Mucosa of descending colon (tissue), 3 donors: ENCODE measurements around the gene DUXB. TPM values are rescaled to one million over a fixed set of nuclear protein-coding genes. Genes with fewer than 3 reads are reported as not detected.

Experiments used
- ATAC-seq: fragments of 200-7000 bp; cut with Tn5 transposase; one replicate; pipeline ENCODE4 v1.9.1; 2020; ENCODE audit warnings: mild to moderate bottlenecking, moderate library complexity
- DNase-seq, 3 donors: peaks; one replicate each; pipeline ENCODE4 v3.0.0-alpha.2; 2020
- H3K36me3 ChIP-seq: fragments of 200-600 bp; one replicate; pipeline ENCODE4 v1.8.0; 2021; ENCODE audit warnings: low read depth, mild to moderate bottlenecking
- H3K4me1 ChIP-seq: fragments of 200-600 bp; one replicate; pipeline ENCODE4 v1.8.0; 2021; ENCODE audit warnings: low read depth, mild to moderate bottlenecking
- H3K4me3 ChIP-seq: fragments of 200-600 bp; one replicate; pipeline ENCODE4 v1.8.0; 2021; ENCODE audit warnings: mild to moderate bottlenecking
- H3K9me3 ChIP-seq: fragments of 200-600 bp; one replicate; pipeline ENCODE4 v1.8.0; 2021; ENCODE audit warnings: mild to moderate bottlenecking
- CTCF ChIP-seq: fragments of 200-600 bp; IDR thresholded peaks from one replicate; pipeline ENCODE4 v1.8.0; 2022; ENCODE audit warnings: antibody characterized with exemption, mild to moderate bottlenecking
- intact Hi-C, 2 donors: fragments of 100-400 bp; cut with DNase I in 1 of 2; cut with micrococcal nuclease in 1 of 2; formaldehyde crosslinking; loops; one replicate each; pipeline versions ENCODE4 v1.11.0 to v1.11.1; 2022; cut with DNase I, micrococcal nuclease
- total RNA-seq, 3 donors: library from RNA; stranded (reverse); fragmentation: NEBNext Ultra II Directional in 2 of 3; extraction: Animal tissue kit (Norgen Biotek cat#: 25700) in 2 of 3; gene quantifications; one replicate each; pipeline versions ENCODE4 v1.2.1 to v1.2.4, GENCODE V29; 2021 to 2023
- donor health status: DM: no; HTN: no; CAD: no; lungs with moderate emphysema.
- donor health status: DM: no; HTN: no; CAD: no.
- donor health status: DM: no; HTN: yes; CAD: no.

Gene DUXB
- total RNA-seq, 3 donors from 2014 or later, result not detected

DNA sequence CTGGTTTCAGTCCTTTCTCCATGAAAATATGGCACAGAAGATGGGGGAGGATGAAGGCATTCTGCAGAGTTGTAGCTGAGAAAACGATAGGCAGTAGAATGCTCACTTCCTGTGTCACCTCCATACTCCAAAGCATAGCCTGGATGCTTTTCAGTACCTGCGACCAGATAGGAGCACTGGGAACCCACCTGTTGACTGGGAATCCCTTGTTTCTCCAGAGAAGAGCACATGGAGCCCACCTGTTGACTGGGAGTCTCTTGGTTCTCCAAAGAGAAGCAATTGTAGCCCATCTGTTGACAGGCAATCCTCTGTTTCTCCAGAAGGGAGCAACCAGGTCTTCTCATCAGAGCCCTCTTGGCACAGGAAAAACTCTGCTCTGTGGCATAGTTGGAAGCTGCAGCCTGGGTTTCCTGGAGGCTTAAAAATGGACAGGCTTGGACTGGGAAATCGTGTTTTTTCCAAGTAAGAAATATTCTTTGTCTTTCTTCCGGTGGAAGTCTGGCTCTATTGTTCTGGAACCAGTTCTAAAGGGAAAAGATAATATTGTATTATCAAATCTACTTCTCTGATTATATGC lies 40.4 kb downstream of the DUXB start:
- DNase-seq (no peak), ATAC-seq (no peak)
- intact Hi-C loops, result no loop called here
- no peak for TF ChIP-seq CTCF
- Histone ChIP-seq H3K36me3 (peaks cover 14% of the 10 kb centered on the region), H3K4me1 (no peaks in the 10 kb centered on the region), H3K9me3 (no peaks in the 10 kb centered on the region), H3K4me3 (no peak overlapping the region)

- no peaks in the 10 kb centered on the region for H3K4me1 ChIP-seq
- no peak for TF ChIP-seq CTCF
- no peak for DNase-seq
- ATAC-seq, result no peak
- H3K9me3 ChIP-seq, result no peaks in the 10 kb centered on the region
- intact Hi-C loops, result no loop called here
- peaks cover 14% of the 10 kb centered on the region for H3K36me3 ChIP-seq
- no peak overlapping the region for H3K4me3 ChIP-seq
Measured at GRCh38 chr16:75660321-75660720, 40.9 kb downstream of the DUXB start.

GRCh38 chr16:75658175-75658574 lies 43.1 kb downstream of the DUXB start:
- no peak for TF ChIP-seq CTCF
- Histone ChIP-seq H3K4me1 (no peaks in the 10 kb centered on the region), H3K36me3 (peaks cover 26% of the 10 kb centered on the region), H3K9me3 (no peaks in the 10 kb centered on the region), H3K4me3 (no peak overlapping the region)
- no peak for ATAC-seq
- DNase-seq, result no peak
- intact Hi-C loops, result loop anchor here in 1 of 2 donors (10.0 kb wide), 1 partner anchor 97 kb away; no protein-coding TSS in a partner anchor

- no peak for TF ChIP-seq CTCF
- intact Hi-C loops, result loop anchor here in 1 of 2 donors (10.0 kb wide), 1 partner anchor 101 kb away; no protein-coding TSS in a partner anchor
- no peak for DNase-seq
- ATAC-seq, result no peak
- Histone ChIP-seq H3K4me3 (no peak overlapping the region), H3K36me3 (peaks cover 25% of the 10 kb centered on the region), H3K4me1 (peaks cover 14% of the 10 kb centered on the region), H3K9me3 (no peaks in the 10 kb centered on the region)
Measured at GRCh38 chr16:75653922-75654321, 47.3 kb downstream of the DUXB start.

GRCh38 chr16:75648265-75649076 lies 52.8 kb downstream of the DUXB start:
- Histone ChIP-seq H3K4me3 (peak overlapping the region; percentile 99), H3K9me3 (no peaks in the 10 kb centered on the region), H3K36me3 (no peaks in the 10 kb centered on the region), H3K4me1 (peaks cover 35% of the 10 kb centered on the region)
- peak; percentile 89 to 95 (median 91) for DNase-seq
- intact Hi-C loops, result no loop called here
- peak; percentile 74 for ATAC-seq
- no peak for TF ChIP-seq CTCF
